A549 (cell line): ENCODE measurements around the gene INTS6L. TPM values are rescaled to one million over a fixed set of nuclear protein-coding genes. Genes with fewer than 3 reads are reported as not detected.

ENCODE experiments used
- ATAC-seq, 2 experiments: fragments of 200-7000 bp in 1 of 2; fragments of >200 bp in 1 of 2; cut with Nextera tagmentation in 1 of 2; cut with Tn5 transposase in 1 of 2; 3 replicates each; pipeline versions ENCODE4 v1.8.0 to v1.9.1; 2018 to 2020; ENCODE audit warnings: mild to moderate bottlenecking in 1 of 2, moderate library complexity in 1 of 2
- CTCF ChIA-PET: fragments of 300-600 bp; sonication (Branson Sonifier 250); formaldehyde crosslinking; extraction: SDS; loops from one replicate; lab custom pipeline; 2021; ENCODE audit warnings: antibody characterized with exemption, inconsistent platforms; lab: Yijun Ruan, JAX
- POLR2A ChIA-PET: fragments of 350-600 bp; formaldehyde crosslinking; extraction: SDS; loops from one replicate; lab custom pipeline; 2021; ENCODE audit warnings: antibody characterized with exemption, inconsistent platforms; lab: Yijun Ruan, JAX
- DNase-seq, 2 experiments: peaks; one replicate each; pipeline versions ENCODE4 v3.0.0 to v3.0.0-alpha.2; 2011 to 2016; ENCODE audit warnings: low read depth in 1 of 2, low spot score in 1 of 2
- FAIRE-seq: peaks from 2 replicates; lab custom pipeline; 2011; peaks lifted over from hg19 to GRCh38; lab: Jason Lieb, UNC
- H3K27ac ChIP-seq, 2 experiments: fragments of >200 bp; sonication (Bioruptor Twin); formaldehyde crosslinking; 3 replicates each; pipeline ENCODE4 v1.5.1; 2016 to 2017
- H3K4me1 ChIP-seq: fragments of >200 bp; sonication (Bioruptor Twin); formaldehyde crosslinking; 3 replicates; pipeline ENCODE4 v1.6.1; 2016
- H3K4me2 ChIP-seq: fragments of >200 bp; sonication (Bioruptor Twin); formaldehyde crosslinking; 3 replicates; pipeline ENCODE4 v1.6.1; 2016
- H3K4me3 ChIP-seq: fragments of >200 bp; sonication (Bioruptor Twin); formaldehyde crosslinking; 3 replicates; pipeline ENCODE4 v1.5.1; 2016
- H3K9me3 ChIP-seq: fragments of >200 bp; sonication (Bioruptor Twin); formaldehyde crosslinking; 3 replicates; pipeline ENCODE4 v1.6.1; 2016
- BHLHE40 ChIP-seq: IDR thresholded peaks from 2 replicates; pipeline ENCODE4 v1.6.1; 2012; ENCODE audit warnings: low read depth, low read length, inconsistent platforms
- CBX2 ChIP-seq: fragments of 200-600 bp; sonication (generic); IDR thresholded peaks from 2 replicates; pipeline ENCODE4 v1.6.1; 2016; ENCODE audit warnings: low read depth, mild to moderate bottlenecking, borderline replicate concordance
- CTCF ChIP-seq: fragments of >200 bp; sonication (Bioruptor Twin); formaldehyde crosslinking; IDR thresholded peaks from 3 replicates; pipeline ENCODE4 v1.5.1; 2016
- E2F6 ChIP-seq: IDR thresholded peaks from 2 replicates; pipeline ENCODE4 v1.6.1; 2012; ENCODE audit warnings: low read depth, borderline replicate concordance
- ELK1 ChIP-seq: fragments of 150-350 bp; IDR thresholded peaks from 2 replicates; pipeline ENCODE4 v1.6.1; 2014; ENCODE audit warnings: low read depth, mild to moderate bottlenecking, low read length
- FOSB ChIP-seq: fragments of 250-450 bp; sonication (Bioruptor Pico); IDR thresholded peaks from 2 replicates; pipeline ENCODE4 v1.5.0; 2020; ENCODE audit warnings: mild to moderate bottlenecking, moderate library complexity
- FOSL2 ChIP-seq, 2 experiments: fragments of 450-650 bp in 1 of 2; fragments of >200 bp in 1 of 2; sonication (Bioruptor Twin) in 1 of 2; formaldehyde crosslinking; IDR thresholded peaks; 2 replicates each; pipeline versions ENCODE4 v1.5.0 to v1.6.1; 2016 to 2020; ENCODE audit warnings: mild to moderate bottlenecking in 1 of 2, moderate library complexity in 1 of 2
- FOXS1 ChIP-seq: fragments of 250-450 bp; sonication (Bioruptor Pico); IDR thresholded peaks from 2 replicates; pipeline ENCODE4 v1.5.0; 2020; ENCODE audit warnings: mild to moderate bottlenecking, moderate library complexity
- HMGXB4 ChIP-seq: fragments of 250-450 bp; sonication (Bioruptor Pico); IDR thresholded peaks from 2 replicates; pipeline ENCODE4 v1.5.0; 2021; ENCODE audit warnings: mild to moderate bottlenecking, moderate library complexity, borderline replicate concordance
- KDM1A ChIP-seq: fragments of 200-600 bp; sonication (generic); IDR thresholded peaks from 2 replicates; pipeline ENCODE4 v1.6.1; 2016; ENCODE audit warnings: low read depth, mild to moderate bottlenecking
- MAX ChIP-seq: IDR thresholded peaks from 2 replicates; pipeline ENCODE4 v1.6.1; 2012
- MAZ ChIP-seq: fragments of 150-350 bp; IDR thresholded peaks from 2 replicates; pipeline ENCODE4 v1.6.1; 2014; ENCODE audit warnings: antibody characterized with exemption, low read depth, low read length, borderline replicate concordance
- MYC ChIP-seq: IDR thresholded peaks from 2 replicates; pipeline ENCODE4 v1.6.1; 2012; ENCODE audit warnings: mild to moderate bottlenecking, inconsistent platforms, low read length, improper control_type of control experiment, borderline replicate concordance
- PBX3 ChIP-seq: IDR thresholded peaks from 2 replicates; pipeline ENCODE4 v1.6.1; 2012
- PHF8 ChIP-seq: fragments of 200-600 bp; sonication (generic); IDR thresholded peaks from 2 replicates; pipeline ENCODE4 v1.6.1; 2016; ENCODE audit warnings: low read depth, mild to moderate bottlenecking, antibody characterized with exemption, moderate library complexity, borderline replicate concordance
- RCOR1 ChIP-seq: fragments of 150-350 bp; IDR thresholded peaks from 2 replicates; pipeline ENCODE4 v1.6.1; 2014; ENCODE audit warnings: antibody characterized with exemption, low read length, low read depth
- RFX5 ChIP-seq: fragments of 450-650 bp; IDR thresholded peaks from 2 replicates; pipeline ENCODE4 v1.7.1; 2014; ENCODE audit warnings: antibody characterized with exemption, mild to moderate bottlenecking, moderate library complexity
- RNF2 ChIP-seq: fragments of 200-600 bp; sonication (generic); IDR thresholded peaks from 2 replicates; pipeline ENCODE4 v1.6.1; 2016; ENCODE audit warnings: low read depth, mild to moderate bottlenecking, antibody characterized with exemption, moderate library complexity, borderline replicate concordance
- TFCP2L1 ChIP-seq: fragments of 250-450 bp; sonication (Bioruptor Pico); IDR thresholded peaks from 2 replicates; pipeline ENCODE4 v1.5.0; 2021; ENCODE audit warnings: mild to moderate bottlenecking
- ZSCAN20 ChIP-seq: fragments of 250-450 bp; sonication (Bioruptor Pico); IDR thresholded peaks from 2 replicates; pipeline ENCODE4 v1.8.0; 2022; ENCODE audit warnings: mild to moderate bottlenecking, moderate library complexity
- WGBS: methylation state at CpG from one replicate; pipeline ENCODE4 v1.1.6; 2017; ENCODE audit errors: missing lambda C conversion rate; 5-methylcytosine and 5-hydroxymethylcytosine counted together
- polyA plus RNA-seq, 4 experiments: library from polyadenylated mRNA; depleted of rRNA in 3 of 4; stranded (reverse); fragments of >200 nt; fragmentation: RNase III in 1 of 4; extraction: RNeasy Plus Mini Kit Qiagen cat#74134 plus additional on column Dnase treatment in 1 of 4; gene quantifications; 2 replicates in 3 of 4; 3 replicates in 1 of 4; pipeline ENCODE4 v1.2.3, GENCODE V29; 2011 to 2017

The INTS6L gene
- polyA plus RNA-seq, 2 of the 4 experiments (the other 2 are of a cell fraction): 0.19 to 0.40 TPM

- 83% methylated on average over 19 of the region's 20 CpGs for WGBS
- DNase-seq (no peak), FAIRE-seq (peak; percentile 63), ATAC-seq (no peak)
- no peaks in the 10 kb centered on the region for H3K9me3 ChIP-seq
- H3K4me1 ChIP-seq: 0 out of 3 replicates have a peak, but pooled peaks cover 5% of the 10 kb centered on the region
- TF ChIP-seq FOSB (no peak), PBX3 (no peak), RNF2 (no peak), HMGXB4 (CRISPR knock-in tag) (no peak), TFCP2L1 (CRISPR knock-in tag) (no peak), PHF8 (no peak), ELK1 (no peak), FOSL2 (IDR thresholded peaks at IDR 0.05) (no peak), FOSL2 (CRISPR knock-in tag; IDR thresholded peaks at IDR 0.05) (no peak), BHLHE40 (no peak), E2F6 (no peak), KDM1A (no peak), MAZ (no peak), RCOR1 (no peak)
- H3K4me3 ChIP-seq: no peak overlapping the region
- H3K27ac ChIP-seq: no peak overlapping the region
- no peak overlapping the region; the same call in 2 of the 3 replicates for H3K4me2 ChIP-seq
- POLR2A ChIA-PET: no interaction called here
- CTCF ChIA-PET: interaction anchor here (1.2 kb wide), 1 partner anchor 8 kb away, joined by 3 read pairs; no protein-coding TSS in a partner anchor
These were observed 2.6 kb downstream of the INTS6L start for GRCh38 chrX:135522878-135523693.

GRCh38 chrX:135528254-135528653, 7.8 kb downstream of the INTS6L start:
- ATAC-seq: no peak
- no peak overlapping the region for H3K4me3 ChIP-seq
- H3K27ac ChIP-seq: no peak overlapping the region
- TF ChIP-seq PHF8 (no peak), CTCF (no peak), CBX2 (no peak), ZSCAN20 (CRISPR knock-in tag) (no peak), MAZ (no peak), MAX (no peak), MYC (no peak), FOXS1 (no peak), RFX5 (no peak)
- FAIRE-seq: no peak
- WGBS: 41% methylated on average over 5 of the region's 5 CpGs
- no peaks in the 10 kb centered on the region for H3K4me1 ChIP-seq
- ChIA-PET POLR2A (no interaction called here), CTCF (no interaction called here)
- no peak overlapping the region for H3K4me2 ChIP-seq
- H3K9me3 ChIP-seq: no peaks in the 10 kb centered on the region
- DNase-seq: no peak
